ENCODE measurements around the gene EGFL6. TPM values are rescaled to one million over a fixed set of nuclear protein-coding genes. Genes with fewer than 3 reads are reported as not detected.

The EGFL6 gene
- total and polyA plus RNA-seq, 5 donors from 2014 or later: 0.11 TPM; not detected in 4

GRCh38 chrX:13538414-13538813 is 31.0 kb upstream of the EGFL6 start:
- no peak for DNase-seq

GRCh38 chrX:13540602-13541001 is 28.8 kb upstream of the EGFL6 start:
- Histone ChIP-seq H3K27me3 (ENCODE audit: control insufficient read depth, insufficient read depth, low read length) (no peaks in the 10 kb centered on the region), H3K27ac (ENCODE audit: insufficient read depth, low read length, poor library complexity, severe bottlenecking) (no peak overlapping the region), H3K36me3 (ENCODE audit: control insufficient read depth, insufficient read depth, low read length) (no peaks in the 10 kb centered on the region), H3K4me3 (ENCODE audit: low read depth, low read length) (no peak overlapping the region), H3K4me1 (ENCODE audit: control insufficient read depth, insufficient read depth, low read length, poor library complexity, severe bottlenecking) (no peaks in the 10 kb centered on the region), H3K9me3 (ENCODE audit: control insufficient read depth in 2 of 2, low read length in 2 of 2) (no peaks in the 10 kb centered on the region)
- H3K4me1 Mint-ChIP-seq: no peaks in the 10 kb centered on the region
- H3K27me3 Mint-ChIP-seq: no peaks in the 10 kb centered on the region
- no peak overlapping the region for H3K4me3 Mint-ChIP-seq
- DNase-seq (no peak), ATAC-seq (ENCODE audit: low read depth in 2 of 2) (no peak)
- no peak overlapping the region for H3K27ac Mint-ChIP-seq
- no peaks in the 10 kb centered on the region for H3K36me3 Mint-ChIP-seq
- H3K9me3 Mint-ChIP-seq: peaks cover 0 to 4% (median 0%) of the 10 kb centered on the region in 7 donors

More at GRCh38 chrX:13538414-13538813, 31.0 kb upstream of the EGFL6 start:
- H3K27ac Mint-ChIP-seq: no peak overlapping the region
- Histone ChIP-seq H3K4me3 (ENCODE audit: low read depth, low read length) (no peak overlapping the region), H3K9me3 (ENCODE audit: control insufficient read depth in 2 of 2, low read length in 2 of 2) (no peaks in the 10 kb centered on the region), H3K36me3 (ENCODE audit: control insufficient read depth, insufficient read depth, low read length) (no peaks in the 10 kb centered on the region), H3K27me3 (ENCODE audit: control insufficient read depth, insufficient read depth, low read length) (no peaks in the 10 kb centered on the region), H3K27ac (ENCODE audit: insufficient read depth, low read length, poor library complexity, severe bottlenecking) (no peak overlapping the region), H3K4me1 (ENCODE audit: control insufficient read depth, insufficient read depth, low read length, poor library complexity, severe bottlenecking) (no peaks in the 10 kb centered on the region)
- no peak overlapping the region for H3K4me3 Mint-ChIP-seq
- H3K27me3 Mint-ChIP-seq: peaks cover 4% of the 10 kb centered on the region
- ATAC-seq (ENCODE audit: low read depth in 2 of 2): no peak
- no peaks in the 10 kb centered on the region for H3K4me1 Mint-ChIP-seq
- H3K9me3 Mint-ChIP-seq: peaks cover 0 to 4% (median 0%) of the 10 kb centered on the region in 7 donors
- H3K36me3 Mint-ChIP-seq: no peaks in the 10 kb centered on the region

GRCh38 chrX:13545726-13546125 is 23.7 kb upstream of the EGFL6 start:
- Histone ChIP-seq H3K4me1 (ENCODE audit: control insufficient read depth, insufficient read depth, low read length, poor library complexity, severe bottlenecking) (no peaks in the 10 kb centered on the region), H3K27ac (ENCODE audit: insufficient read depth, low read length, poor library complexity, severe bottlenecking) (no peak overlapping the region), H3K36me3 (ENCODE audit: control insufficient read depth, insufficient read depth, low read length) (no peaks in the 10 kb centered on the region), H3K9me3 (ENCODE audit: control insufficient read depth in 2 of 2, low read length in 2 of 2) (no peaks in the 10 kb centered on the region), H3K27me3 (ENCODE audit: control insufficient read depth, insufficient read depth, low read length) (peaks cover 2% of the 10 kb centered on the region), H3K4me3 (ENCODE audit: low read depth, low read length) (no peak overlapping the region)
- H3K4me3 Mint-ChIP-seq: no peak overlapping the region
- H3K4me1 Mint-ChIP-seq: no peaks in the 10 kb centered on the region
- no peak for DNase-seq
- H3K27ac Mint-ChIP-seq: no peak overlapping the region
- no peaks in the 10 kb centered on the region for H3K36me3 Mint-ChIP-seq
- H3K9me3 Mint-ChIP-seq: peaks cover 0 to 4% (median 0%) of the 10 kb centered on the region in 7 donors
- no peak for ATAC-seq (ENCODE audit: low read depth in 2 of 2)
- H3K27me3 Mint-ChIP-seq: peaks cover 13% of the 10 kb centered on the region

GRCh38 chrX:13547671-13548070 is 21.7 kb upstream of the EGFL6 start:
- no peak overlapping the region for H3K4me3 ChIP-seq (ENCODE audit: low read depth, low read length)
- Mint-ChIP-seq H3K4me3 (no peak overlapping the region), H3K36me3 (no peaks in the 10 kb centered on the region), H3K4me1 (no peaks in the 10 kb centered on the region), H3K27me3 (peaks cover 17% of the 10 kb centered on the region), H3K9me3 (peaks cover 0 to 1% (median 0%) of the 10 kb centered on the region in 7 donors), H3K27ac (no peak overlapping the region)
- no peaks in the 10 kb centered on the region for H3K36me3 ChIP-seq (ENCODE audit: control insufficient read depth, insufficient read depth, low read length)
- H3K27me3 ChIP-seq (ENCODE audit: control insufficient read depth, insufficient read depth, low read length): peaks cover 2% of the 10 kb centered on the region
- H3K9me3 ChIP-seq (ENCODE audit: control insufficient read depth in 2 of 2, low read length in 2 of 2): no peaks in the 10 kb centered on the region
- no peaks in the 10 kb centered on the region for H3K4me1 ChIP-seq (ENCODE audit: control insufficient read depth, insufficient read depth, low read length, poor library complexity, severe bottlenecking)
- H3K27ac ChIP-seq (ENCODE audit: insufficient read depth, low read length, poor library complexity, severe bottlenecking): no peak overlapping the region
- DNase-seq (no peak), ATAC-seq (ENCODE audit: low read depth in 2 of 2) (no peak)

- Histone ChIP-seq H3K27me3 (ENCODE audit: control insufficient read depth, insufficient read depth, low read length) (peaks cover 2% of the 10 kb centered on the region), H3K9me3 (ENCODE audit: control insufficient read depth in 2 of 2, low read length in 2 of 2) (no peaks in the 10 kb centered on the region), H3K4me3 (ENCODE audit: low read depth, low read length) (no peak overlapping the region), H3K36me3 (ENCODE audit: control insufficient read depth, insufficient read depth, low read length) (no peaks in the 10 kb centered on the region), H3K4me1 (ENCODE audit: control insufficient read depth, insufficient read depth, low read length, poor library complexity, severe bottlenecking) (no peaks in the 10 kb centered on the region), H3K27ac (ENCODE audit: insufficient read depth, low read length, poor library complexity, severe bottlenecking) (no peak overlapping the region)
- Mint-ChIP-seq H3K9me3 (no peaks in the 10 kb centered on the region), H3K27ac (no peak overlapping the region), H3K36me3 (no peaks in the 10 kb centered on the region), H3K27me3 (peaks cover 17% of the 10 kb centered on the region), H3K4me1 (no peaks in the 10 kb centered on the region), H3K4me3 (no peak overlapping the region)
- DNase-seq (no peak), ATAC-seq (ENCODE audit: low read depth in 2 of 2) (no peak)
These were observed 19.1 kb upstream of the EGFL6 start for GRCh38 chrX:13550346-13550745.

- DNase-seq: no peak
- peaks cover 2% of the 10 kb centered on the region for H3K27me3 ChIP-seq (ENCODE audit: control insufficient read depth, insufficient read depth, low read length)
- peaks cover 17% of the 10 kb centered on the region for H3K27me3 Mint-ChIP-seq
- no peaks in the 10 kb centered on the region for H3K9me3 Mint-ChIP-seq
- H3K4me1 ChIP-seq (ENCODE audit: control insufficient read depth, insufficient read depth, low read length, poor library complexity, severe bottlenecking): no peaks in the 10 kb centered on the region
- no peak overlapping the region for H3K4me3 Mint-ChIP-seq
- ATAC-seq (ENCODE audit: low read depth in 2 of 2): no peak
- no peaks in the 10 kb centered on the region for H3K36me3 Mint-ChIP-seq
- H3K36me3 ChIP-seq (ENCODE audit: control insufficient read depth, insufficient read depth, low read length): no peaks in the 10 kb centered on the region
- no peak overlapping the region for H3K4me3 ChIP-seq (ENCODE audit: low read depth, low read length)
- no peak overlapping the region for H3K27ac ChIP-seq (ENCODE audit: insufficient read depth, low read length, poor library complexity, severe bottlenecking)
- H3K9me3 ChIP-seq (ENCODE audit: control insufficient read depth in 2 of 2, low read length in 2 of 2): no peaks in the 10 kb centered on the region
- H3K27ac Mint-ChIP-seq: no peak overlapping the region
- no peaks in the 10 kb centered on the region for H3K4me1 Mint-ChIP-seq
These were observed 17.8 kb upstream of the EGFL6 start for GRCh38 chrX:13551610-13552009.

GRCh38 chrX:13552892-13553291 is 16.5 kb upstream of the EGFL6 start:
- no peaks in the 10 kb centered on the region for H3K9me3 ChIP-seq (ENCODE audit: control insufficient read depth in 2 of 2, low read length in 2 of 2)
- H3K27ac ChIP-seq (ENCODE audit: insufficient read depth, low read length, poor library complexity, severe bottlenecking): no peak overlapping the region
- no peak overlapping the region for H3K4me3 Mint-ChIP-seq
- H3K27me3 ChIP-seq (ENCODE audit: control insufficient read depth, insufficient read depth, low read length): peaks cover 2% of the 10 kb centered on the region
- no peaks in the 10 kb centered on the region for H3K9me3 Mint-ChIP-seq
- H3K36me3 Mint-ChIP-seq: no peaks in the 10 kb centered on the region
- peaks cover 16% of the 10 kb centered on the region for H3K27me3 Mint-ChIP-seq
- no peaks in the 10 kb centered on the region for H3K4me1 Mint-ChIP-seq
- no peak overlapping the region for H3K27ac Mint-ChIP-seq
- no peak for ATAC-seq (ENCODE audit: low read depth in 2 of 2)
- no peaks in the 10 kb centered on the region for H3K4me1 ChIP-seq (ENCODE audit: control insufficient read depth, insufficient read depth, low read length, poor library complexity, severe bottlenecking)
- H3K36me3 ChIP-seq (ENCODE audit: control insufficient read depth, insufficient read depth, low read length): no peaks in the 10 kb centered on the region
- no peak overlapping the region for H3K4me3 ChIP-seq (ENCODE audit: low read depth, low read length)
- DNase-seq: no peak

GRCh38 chrX:13565511-13565910 is 3.9 kb upstream of the EGFL6 start:
- DNase-seq (no peak), ATAC-seq (ENCODE audit: low read depth in 2 of 2) (no peak)
- Mint-ChIP-seq H3K27ac (no peak overlapping the region), H3K4me3 (no peak overlapping the region), H3K27me3 (peaks cover 13% of the 10 kb centered on the region), H3K4me1 (peaks cover 0 to 6% (median 0%) of the 10 kb centered on the region in 4 donors), H3K36me3 (no peaks in the 10 kb centered on the region), H3K9me3 (peaks cover 0 to 4% (median 0%) of the 10 kb centered on the region in 7 donors)
- Histone ChIP-seq H3K27ac (ENCODE audit: insufficient read depth, low read length, poor library complexity, severe bottlenecking) (no peak overlapping the region), H3K4me3 (ENCODE audit: low read depth, low read length) (no peak overlapping the region), H3K27me3 (ENCODE audit: control insufficient read depth, insufficient read depth, low read length) (peaks cover 19% of the 10 kb centered on the region), H3K36me3 (ENCODE audit: control insufficient read depth, insufficient read depth, low read length) (no peaks in the 10 kb centered on the region), H3K9me3 (ENCODE audit: control insufficient read depth in 2 of 2, low read length in 2 of 2) (no peaks in the 10 kb centered on the region), H3K4me1 (ENCODE audit: control insufficient read depth, insufficient read depth, low read length, poor library complexity, severe bottlenecking) (peaks cover 7% of the 10 kb centered on the region)

Measured in CD4-positive, CD25-positive, alpha-beta regulatory T cell (primary cell).